Keratinocyte (primary cell): ENCODE measurements around the gene NIBAN1. TPM values are rescaled to one million over a fixed set of nuclear protein-coding genes. Genes with fewer than 3 reads are reported as not detected.

Experiments used
- DNase-seq: peaks from one replicate; pipeline ENCODE4 v3.0.0-alpha.2; 2011; ENCODE audit warnings: low read depth, missing footprints, low spot score
- FAIRE-seq: peaks from 2 replicates; lab custom pipeline; 2011; peaks lifted over from hg19 to GRCh38; lab: Jason Lieb, UNC
- H2AFZ ChIP-seq: 2 replicates; pipeline ENCODE4 v1.6.0; 2012; ENCODE audit warnings: low read length, control low read depth, inconsistent platforms; ENCODE audit not compliant: control insufficient read depth
- H3K27ac ChIP-seq: 2 replicates; pipeline ENCODE4 v1.5.1; 2011; ENCODE audit warnings: low read length; ENCODE audit not compliant: control insufficient read depth, insufficient read depth
- H3K27me3 ChIP-seq: 3 replicates; pipeline ENCODE4 v1.6.0; 2011; ENCODE audit warnings: low read length; ENCODE audit not compliant: control insufficient read depth, insufficient read depth; ENCODE audit errors: extremely low read depth
- H3K36me3 ChIP-seq, 2 experiments: 2 replicates in 1 of 2; 3 replicates in 1 of 2; pipeline ENCODE4 v1.5.1; 2011; ENCODE audit warnings: low read length in 2 of 2, mild to moderate bottlenecking in 1 of 2; ENCODE audit not compliant: control insufficient read depth in 2 of 2, insufficient read depth in 2 of 2; ENCODE audit errors: extremely low read depth in 1 of 2
- H3K4me1 ChIP-seq: 3 replicates; pipeline ENCODE4 v1.5.1; 2011; ENCODE audit warnings: low read length; ENCODE audit not compliant: control insufficient read depth, insufficient read depth; ENCODE audit errors: extremely low read depth
- H3K4me2 ChIP-seq: 3 replicates; pipeline ENCODE4 v1.6.0; 2011; ENCODE audit warnings: low read depth, low read length; ENCODE audit not compliant: control insufficient read depth, insufficient read depth; ENCODE audit errors: extremely low read depth
- H3K4me3 ChIP-seq, 3 experiments: fragments of 200-600 bp in 1 of 3; sonication (generic) in 1 of 3; 2 replicates in 2 of 3; 3 replicates in 1 of 3; pipeline ENCODE4 v1.5.1; 2011 to 2016; ENCODE audit warnings: low read length in 3 of 3, mild to moderate bottlenecking in 3 of 3, control low read depth in 2 of 3, inconsistent platforms in 1 of 3, low read depth in 1 of 3, mixed read lengths in 1 of 3, mixed run types in 1 of 3, moderate library complexity in 1 of 3; ENCODE audit not compliant: control insufficient read depth in 2 of 3, insufficient read depth in 2 of 3; ENCODE audit errors: extremely low read depth in 1 of 3
- H3K79me2 ChIP-seq: 2 replicates; pipeline ENCODE4 v1.6.0; 2012; ENCODE audit warnings: low read length; ENCODE audit not compliant: control insufficient read depth, insufficient read depth
- H3K9ac ChIP-seq: 3 replicates; pipeline ENCODE4 v1.6.0; 2011; ENCODE audit warnings: low read length; ENCODE audit not compliant: control insufficient read depth, insufficient read depth; ENCODE audit errors: extremely low read depth
- H3K9me1 ChIP-seq: 3 replicates; pipeline ENCODE4 v1.6.0; 2011; ENCODE audit warnings: low read length; ENCODE audit not compliant: control insufficient read depth, insufficient read depth; ENCODE audit errors: extremely low read depth
- H3K9me3 ChIP-seq: 2 replicates; pipeline ENCODE4 v1.5.1; 2012; ENCODE audit warnings: low read depth, low read length; ENCODE audit not compliant: control insufficient read depth
- H4K20me1 ChIP-seq: 3 replicates; pipeline ENCODE4 v1.6.0; 2011; ENCODE audit warnings: low read length; ENCODE audit not compliant: control insufficient read depth, insufficient read depth; ENCODE audit errors: extremely low read depth
- CTCF ChIP-seq, 3 experiments: IDR thresholded peaks in 1 of 3; conservative IDR thresholded peaks in 1 of 3; optimal IDR thresholded peaks in 1 of 3; 2 replicates in 2 of 3; 3 replicates in 1 of 3; pipeline versions ENCODE3 to v1.5.1; 2011; ENCODE audit warnings: low read length in 3 of 3, mild to moderate bottlenecking in 3 of 3, moderate library complexity in 2 of 3, control low read depth in 1 of 3, inconsistent platforms in 1 of 3; ENCODE audit not compliant: insufficient read depth in 2 of 3; ENCODE audit errors: extremely low read depth in 1 of 3
- EZH2 ChIP-seq: IDR thresholded peaks from one replicate; pipeline ENCODE4 v1.6.1; 2012; ENCODE audit warnings: inconsistent platforms, mild to moderate bottlenecking, low read length, moderate library complexity
- dilution Hi-C: fragments of 300-500 bp; cut with MboI; formaldehyde crosslinking; loops from one replicate; pipeline ENCODE4 v1.7.0; 2020; ENCODE audit warnings: low sequenced_read_pairs; ENCODE audit not compliant: extremely low pct_ligation_motif_present
- polyA plus RNA-seq, 5 experiments: library from polyadenylated mRNA; depleted of rRNA in 3 of 5; stranded (reverse) in 3 of 5; stranded (forward) in 1 of 5; unstranded in 1 of 5; fragments of >200 nt; gene quantifications; 1 replicate in 1 of 5; 2 replicates in 3 of 5; 3 replicates in 1 of 5; pipeline versions ENCODE4 v1.2.1 to v1.2.3, GENCODE V29; 2011 to 2012; ENCODE audit warnings: missing spikeins in 2 of 5, low read depth in 1 of 5, low replicate concordance in 1 of 5

Gene NIBAN1
- polyA plus RNA-seq, 1 donor (not counting 4 experiments of a cell fraction or from before 2014, with no cell fraction given): 10.6 TPM

GRCh38 chr1:184966989-184967388, 7.3 kb downstream of the NIBAN1 start:
- peaks cover 26% of the 10 kb centered on the region for H3K4me1 ChIP-seq
- H3K9me1 ChIP-seq: no peaks in the 10 kb centered on the region
- H3K4me3 ChIP-seq: no peak overlapping the region
- no peak overlapping the region for H3K9ac ChIP-seq
- H3K4me2 ChIP-seq: no peak overlapping the region
- FAIRE-seq: no peak
- H3K27me3 ChIP-seq: no peaks in the 10 kb centered on the region
- no peak for DNase-seq
- H3K36me3 ChIP-seq: no peaks in the 10 kb centered on the region
- H4K20me1 ChIP-seq: no peaks in the 10 kb centered on the region
- no peaks in the 10 kb centered on the region for H3K9me3 ChIP-seq
- no peak overlapping the region for H3K27ac ChIP-seq
- dilution Hi-C loops: no loop called here
- TF ChIP-seq EZH2: no peak
- no peak overlapping the region for H2AFZ ChIP-seq
- no peaks in the 10 kb centered on the region for H3K79me2 ChIP-seq

GRCh38 chr1:184965944-184966860, 8.1 kb downstream of the NIBAN1 start:
- FAIRE-seq (peak; percentile 44), DNase-seq (no peak)
- no peak overlapping the region for H3K9ac ChIP-seq
- H3K9me3 ChIP-seq: no peaks in the 10 kb centered on the region
- H3K27ac ChIP-seq: peak overlapping the region; percentile 22
- TF ChIP-seq CTCF (optimal IDR thresholded peaks at IDR 0.05 in 1 of 3, IDR thresholded peaks at IDR 0.05 in 1 of 3, conservative IDR thresholded peaks at IDR 0.05 in 1 of 3; ENCODE audit: extremely low read depth in 1 of 3, insufficient read depth in 2 of 3, low read length in 3 of 3) (no peak), EZH2 (no peak)
- H3K4me1 ChIP-seq: peaks cover 18% of the 10 kb centered on the region
- H3K36me3 ChIP-seq: no peaks in the 10 kb centered on the region
- no peaks in the 10 kb centered on the region for H3K79me2 ChIP-seq
- no peaks in the 10 kb centered on the region for H3K9me1 ChIP-seq
- H2AFZ ChIP-seq: no peak overlapping the region
- H3K27me3 ChIP-seq: no peaks in the 10 kb centered on the region
- H3K4me2 ChIP-seq: peak overlapping the region; percentile 13
- no peaks in the 10 kb centered on the region for H4K20me1 ChIP-seq
- dilution Hi-C loops: no loop called here
- no peak overlapping the region for H3K4me3 ChIP-seq
